SK-N-DZ (cell line): ENCODE results near the gene ORM2.

Experiments used
- DNase-seq: peaks from one replicate; pipeline ENCODE4 v3.0.0-alpha.2; 2015; ENCODE audit warnings: low spot score

Gene ORM2

GRCh38 chr9:114370251-114370967 lies 40.7 kb downstream of the ORM2 start:
- no peak for DNase-seq

GRCh38 chr9:114370968-114371320 lies 41.3 kb downstream of the ORM2 start:
- no peak for DNase-seq

- no peak for DNase-seq
These were observed 41.8 kb downstream of the ORM2 start for GRCh38 chr9:114371343-114371944.

GRCh38 chr9:114371973-114372917 lies 42.6 kb downstream of the ORM2 start:
- no peak for DNase-seq

- no peak for DNase-seq
These were observed 43.3 kb downstream of the ORM2 start for GRCh38 chr9:114372921-114373448.

- no peak for DNase-seq
These were observed 44.5 kb downstream of the ORM2 start for GRCh38 chr9:114373960-114374730.

GRCh38 chr9:114374936-114375335 lies 45.3 kb downstream of the ORM2 start:
- no peak for DNase-seq

GRCh38 chr9:114375386-114376175 lies 45.9 kb downstream of the ORM2 start:
- DNase-seq: no peak

GRCh38 chr9:114376586-114377445 lies 47.1 kb downstream of the ORM2 start:
- DNase-seq: no peak

GRCh38 chr9:114378016-114378415 lies 48.3 kb downstream of the ORM2 start:
- DNase-seq: no peak

GRCh38 chr9:114378883-114379282 lies 49.2 kb downstream of the ORM2 start:
- DNase-seq: no peak
